Measurements from ENCODE around the gene ZNF444. TPM values are rescaled to one million over a fixed set of nuclear protein-coding genes. Genes with fewer than 3 reads are reported as not detected.

Gene ZNF444
- total and polyA plus RNA-seq, 2 donors from 2014 or later, result 28.4 to 39.6 TPM

GRCh38 chr19:56159009-56159559, 18.0 kb downstream of the ZNF444 start:
- FAIRE-seq, result no peak

GRCh38 chr19:56159622-56160271, 18.7 kb downstream of the ZNF444 start:
- H3K4me1 ChIP-seq (ENCODE audit: control insufficient read depth in 2 of 3, insufficient read depth in 2 of 3, low read depth in 1 of 3, low read length in 3 of 3), result no peaks in the 10 kb centered on the region
- H3K27ac ChIP-seq (ENCODE audit: low read depth in 2 of 2, low read length in 2 of 2), result no peak overlapping the region
- H3K36me3 ChIP-seq (ENCODE audit: control insufficient read depth in 2 of 3, insufficient read depth in 3 of 3, low read length in 3 of 3), result peaks cover 4 to 15% (median 12%) of the 10 kb centered on the region in 3 donors
- TF ChIP-seq CTCF (IDR thresholded peaks at IDR 0.05; ENCODE audit: borderline replicate concordance, extremely low read depth, insufficient read depth), result no peak
- no peak overlapping the region for H3K9ac ChIP-seq (ENCODE audit: low read length in 3 of 3)
- FAIRE-seq (no peak), DNase-seq (no peak)
- intact Hi-C loops (cut with DNase I), result loop anchor here (10.0 kb wide), 1 partner anchor 55 kb away; no protein-coding TSS in a partner anchor
- H3K4me3 ChIP-seq (ENCODE audit: low read length in 3 of 3), result no peak overlapping the region
- H3K27me3 ChIP-seq (ENCODE audit: control insufficient read depth, insufficient read depth, low read length), result no peaks in the 10 kb centered on the region
- H3K9me3 ChIP-seq (ENCODE audit: control insufficient read depth in 2 of 3, insufficient read depth in 1 of 3, low read length in 3 of 3), result no peaks in the 10 kb centered on the region

More at GRCh38 chr19:56159009-56159559, 18.0 kb downstream of the ZNF444 start:
- Histone ChIP-seq H3K9me3 (ENCODE audit: control insufficient read depth in 2 of 3, insufficient read depth in 1 of 3, low read length in 3 of 3) (no peaks in the 10 kb centered on the region), H3K36me3 (ENCODE audit: control insufficient read depth in 2 of 3, insufficient read depth in 3 of 3, low read length in 3 of 3) (peaks cover 4 to 17% (median 12%) of the 10 kb centered on the region in 3 donors), H3K27ac (ENCODE audit: low read depth in 2 of 2, low read length in 2 of 2) (no peak overlapping the region), H3K9ac (ENCODE audit: low read length in 3 of 3) (no peak overlapping the region), H3K27me3 (ENCODE audit: control insufficient read depth, insufficient read depth, low read length) (no peaks in the 10 kb centered on the region), H3K4me1 (ENCODE audit: control insufficient read depth in 2 of 3, insufficient read depth in 2 of 3, low read depth in 1 of 3, low read length in 3 of 3) (no peaks in the 10 kb centered on the region), H3K4me3 (ENCODE audit: low read length in 3 of 3) (no peak overlapping the region)
- TF ChIP-seq CTCF (IDR thresholded peaks at IDR 0.05; ENCODE audit: borderline replicate concordance, extremely low read depth, insufficient read depth), result no peak
- intact Hi-C loops (cut with DNase I), result loop anchor here (10.0 kb wide), 1 partner anchor 54 kb away; no protein-coding TSS in a partner anchor
- no peak for DNase-seq

GRCh38 chr19:56161534-56161933, 20.4 kb downstream of the ZNF444 start:
- TF ChIP-seq CTCF (IDR thresholded peaks at IDR 0.05; ENCODE audit: borderline replicate concordance, extremely low read depth, insufficient read depth), result no peak
- Histone ChIP-seq H3K4me1 (ENCODE audit: control insufficient read depth in 2 of 3, insufficient read depth in 2 of 3, low read depth in 1 of 3, low read length in 3 of 3) (no peaks in the 10 kb centered on the region), H3K4me3 (ENCODE audit: low read length in 3 of 3) (no peak overlapping the region), H3K27ac (ENCODE audit: low read depth in 2 of 2, low read length in 2 of 2) (no peak overlapping the region), H3K36me3 (ENCODE audit: control insufficient read depth in 2 of 3, insufficient read depth in 3 of 3, low read length in 3 of 3) (peaks cover 4 to 12% (median 7%) of the 10 kb centered on the region in 3 donors), H3K9me3 (ENCODE audit: control insufficient read depth in 2 of 3, insufficient read depth in 1 of 3, low read length in 3 of 3) (no peaks in the 10 kb centered on the region), H3K27me3 (ENCODE audit: control insufficient read depth, insufficient read depth, low read length) (no peaks in the 10 kb centered on the region), H3K9ac (ENCODE audit: low read length in 3 of 3) (no peak overlapping the region)
- FAIRE-seq (no peak), DNase-seq (no peak)
- intact Hi-C loops (cut with DNase I), result no loop called here
